Measurements from ENCODE around the gene CCDC150. TPM values are rescaled to one million over a fixed set of nuclear protein-coding genes. Genes with fewer than 3 reads are reported as not detected.

The CCDC150 gene
- total RNA-seq, 1 experiment from 2014 or later, result 29.2 TPM

GRCh38 chr2:196679368-196679767, 39.9 kb downstream of the CCDC150 start:
- ATAC-seq (no peak), DNase-seq (ENCODE audit: low read depth, low spot score) (no peak)
- no peak overlapping the region for H3K27ac ChIP-seq (ENCODE audit: low read depth, low read length)
- no peaks in the 10 kb centered on the region for H4K20me1 ChIP-seq (ENCODE audit: insufficient read depth)
- H3K27me3 ChIP-seq (ENCODE audit: insufficient read depth, low read length), result no peaks in the 10 kb centered on the region
- H3K4me1 ChIP-seq (ENCODE audit: control insufficient read depth in 1 of 2, insufficient read depth in 2 of 2, low read length in 2 of 2), result no peaks in the 10 kb centered on the region
- intact Hi-C loops (cut with micrococcal nuclease), result no loop called here
- H3K36me3 ChIP-seq (ENCODE audit: control insufficient read depth in 1 of 2, insufficient read depth in 2 of 2, low read length in 2 of 2), result 0 out of 4 replicates have a peak, but pooled peaks cover 0 to 3% of the 10 kb centered on the region in 2 experiments
- no peaks in the 10 kb centered on the region for H3K79me2 ChIP-seq (ENCODE audit: insufficient read depth, low read length)
- TF ChIP-seq ZBTB33 (IDR thresholded peaks at IDR 0.05; ENCODE audit: extremely low read depth, insufficient replicate concordance, low read length) (no peak), EZH2phosphoT487 (IDR thresholded peaks at IDR 0.05; ENCODE audit: borderline replicate concordance) (no peak), YY1 (IDR thresholded peaks at IDR 0.05; ENCODE audit: extremely low read depth, insufficient replicate concordance, low read depth, low read length) (no peak), POLR2AphosphoS5 (IDR thresholded peaks at IDR 0.05; ENCODE audit: low read depth, low read length) (no peak), CBX3 (IDR thresholded peaks at IDR 0.05; ENCODE audit: low read depth) (no peak), ZNF274 (IDR thresholded peaks at IDR 0.05; ENCODE audit: low read depth, low read length) (no peak), EGR1 (IDR thresholded peaks at IDR 0.05; ENCODE audit: low read depth) (no peak), REST (IDR thresholded peaks at IDR 0.05; ENCODE audit: low read depth) (no peak), ZFX (IDR thresholded peaks at IDR 0.05) (no peak), MAX (IDR thresholded peaks at IDR 0.05) (no peak), CEBPB (IDR thresholded peaks at IDR 0.05; ENCODE audit: low read depth) (no peak), JUND (IDR thresholded peaks at IDR 0.05) (no peak), EZH2 (IDR thresholded peaks at IDR 0.05) (no peak), TCF7L2 (IDR thresholded peaks at IDR 0.05; ENCODE audit: borderline replicate concordance, extremely low read depth, insufficient read depth, insufficient read length) (no peak), SIN3A (IDR thresholded peaks at IDR 0.05; ENCODE audit: low read depth) (no peak), SRF (IDR thresholded peaks at IDR 0.05; ENCODE audit: low read depth) (no peak), ELF1 (IDR thresholded peaks at IDR 0.05; ENCODE audit: borderline replicate concordance, low read depth) (no peak)
- TF ChIP-seq, protein P1, sequence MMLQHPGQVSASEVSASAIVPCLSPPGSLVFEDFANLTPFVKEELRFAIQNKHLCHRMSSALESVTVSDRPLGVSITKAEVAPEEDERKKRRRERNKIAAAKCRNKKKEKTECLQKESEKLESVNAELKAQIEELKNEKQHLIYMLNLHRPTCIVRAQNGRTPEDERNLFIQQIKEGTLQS (IDR thresholded peaks at IDR 0.05), result no peak
- H3K9me2 ChIP-seq (ENCODE audit: insufficient read depth), result no peaks in the 10 kb centered on the region
- ChIA-PET RAD21 (ENCODE audit: low non-redundant PET in 1 of 2, low total read pairs in 2 of 2, uncharacterized antibody in 2 of 2, unreplicated experiment in 2 of 2) (no interaction called here), CTCF (no interaction called here), POLR2A (no interaction called here)
- H3K9me3 ChIP-seq (ENCODE audit: control insufficient read depth in 1 of 2, insufficient read depth in 1 of 2, low read depth in 1 of 2, low read length in 2 of 2), result no peaks in the 10 kb centered on the region
- BruUV-seq (replicated peaks), result no TSS peak
- H3K9ac ChIP-seq (ENCODE audit: low read length), result no peak overlapping the region
- no peak overlapping the region for H2AFZ ChIP-seq (ENCODE audit: low read depth, low read length, poor library complexity, severe bottlenecking)
- H3K4me3 ChIP-seq (replicated peaks in 1 of 2; ENCODE audit: low read depth in 1 of 2, low read length in 2 of 2), result no peak overlapping the region
- H3K4me2 ChIP-seq (ENCODE audit: low read length), result no peak overlapping the region
